Measurements from ENCODE around the gene CHCHD10. TPM values are rescaled to one million over a fixed set of nuclear protein-coding genes. Genes with fewer than 3 reads are reported as not detected.

CHCHD10 gene
- total RNA-seq, 1 donor from 2014 or later, result 5.3 TPM

Other genes starting within 250 kb of the CHCHD10 start
- gene IGLL1, start 187.7 kb downstream of the CHCHD10 start, total RNA-seq, result not detected
- gene DRICH1, start 135.7 kb downstream of the CHCHD10 start, total RNA-seq, result 0.82 TPM
- not detected for gene RGL4, start 77.0 kb downstream of the CHCHD10 start, total RNA-seq
- 3.7 TPM for gene ZNF70, start 16.9 kb downstream of the CHCHD10 start, total RNA-seq
- not detected for gene VPREB3, start 13.5 kb downstream of the CHCHD10 start, total RNA-seq
- gene C22orf15, start 5.0 kb downstream of the CHCHD10 start, total RNA-seq, result not detected
- 18.8 TPM for gene MMP11, start 4.9 kb upstream of the CHCHD10 start, total RNA-seq
- 25.7 TPM for gene SMARCB1, start 19.0 kb upstream of the CHCHD10 start, total RNA-seq
- 0.82 TPM for gene DERL3, start 71.0 kb upstream of the CHCHD10 start, total RNA-seq
- 11.4 TPM for gene SLC2A11, start 89.9 kb upstream of the CHCHD10 start, total RNA-seq
- 128 TPM for gene MIF, start 126.4 kb upstream of the CHCHD10 start, total RNA-seq
- 2.0 TPM for gene GSTT2B, start 193.2 kb upstream of the CHCHD10 start, total RNA-seq
- 3.7 TPM for gene DDTL, start 198.9 kb upstream of the CHCHD10 start, total RNA-seq
- gene DDT, start 206.5 kb upstream of the CHCHD10 start, total RNA-seq, result 24.9 TPM
- gene GSTT2, start 212.2 kb upstream of the CHCHD10 start, total RNA-seq, result 0.41 TPM
- not detected for gene GSTT4, start 237.5 kb upstream of the CHCHD10 start, total RNA-seq
- gene CABIN1, start 243.3 kb upstream of the CHCHD10 start, total RNA-seq, result 30.2 TPM